Stimulated activated CD8-positive, alpha-beta memory T cell treated with anti-CD3 and anti-CD28 coated beads, Interleukin-12 subunit alpha, Interleukin-12 subunit beta, amount 100 ng/mL, for 1 hour (primary cell): ENCODE results near the gene FEZF1.

ENCODE experiments used
- DNase-seq: peaks from one replicate; pipeline ENCODE4 v3.0.0-alpha.2; 2020; ENCODE audit warnings: low read depth

The FEZF1 gene

DNA sequence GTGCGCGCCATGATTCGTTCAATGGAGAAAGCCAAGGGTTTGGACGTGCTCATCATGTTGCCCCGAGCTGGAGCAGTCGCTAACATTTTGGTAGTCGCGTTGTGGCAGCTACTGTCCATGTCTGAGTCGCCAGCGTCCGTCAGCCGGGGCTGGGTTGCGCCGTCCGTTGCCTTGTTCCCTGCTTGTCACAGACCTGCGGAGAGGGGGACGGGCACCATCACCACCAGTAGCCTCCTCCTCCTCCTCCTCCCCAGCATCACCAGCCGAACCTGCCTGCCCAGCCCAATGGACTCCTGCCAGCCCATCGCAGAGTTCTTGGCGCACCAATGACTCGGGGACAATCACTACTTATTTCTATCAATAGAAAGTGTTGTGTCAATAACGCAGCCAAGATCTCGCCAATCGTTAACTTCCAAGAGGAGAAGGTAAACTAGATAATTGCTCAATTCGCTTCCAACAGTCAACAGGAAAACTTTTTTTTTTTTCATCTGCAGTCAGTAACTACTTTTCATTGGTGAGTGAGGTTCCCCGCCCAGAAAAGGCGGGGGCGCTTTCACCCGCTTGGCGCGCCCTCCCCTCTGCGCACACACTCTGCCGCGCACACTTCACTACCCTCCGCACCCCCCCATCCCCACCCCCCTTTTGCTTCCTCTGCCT is at the start of gene FEZF1:
Gene FEZF1 (minus strand): TSS at position 432 of the 657 bp plus-strand sequence. CDS start 313 bp downstream, at position 119.
- DNase-seq: no peak

DNA sequence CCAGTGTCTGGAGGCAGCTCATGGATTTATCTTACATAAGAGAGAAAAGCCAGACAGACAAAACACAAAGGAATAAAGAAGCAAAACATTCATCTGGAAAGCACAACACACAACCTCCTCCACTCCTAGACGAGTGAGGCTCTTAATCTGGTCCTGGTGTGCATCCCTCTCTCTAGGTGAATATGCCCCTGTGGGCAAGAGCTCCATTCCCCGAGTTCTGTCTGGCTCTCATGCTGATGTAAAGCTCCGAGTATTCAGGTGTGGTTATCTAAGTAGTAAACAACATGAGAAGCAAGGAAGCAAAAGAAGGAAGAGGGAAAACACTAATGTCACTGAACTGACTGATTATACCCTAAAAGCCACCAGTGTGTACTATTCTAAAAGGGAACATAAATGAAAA is 47.9 kb upstream of the FEZF1 start:
- no peak for DNase-seq

DNA sequence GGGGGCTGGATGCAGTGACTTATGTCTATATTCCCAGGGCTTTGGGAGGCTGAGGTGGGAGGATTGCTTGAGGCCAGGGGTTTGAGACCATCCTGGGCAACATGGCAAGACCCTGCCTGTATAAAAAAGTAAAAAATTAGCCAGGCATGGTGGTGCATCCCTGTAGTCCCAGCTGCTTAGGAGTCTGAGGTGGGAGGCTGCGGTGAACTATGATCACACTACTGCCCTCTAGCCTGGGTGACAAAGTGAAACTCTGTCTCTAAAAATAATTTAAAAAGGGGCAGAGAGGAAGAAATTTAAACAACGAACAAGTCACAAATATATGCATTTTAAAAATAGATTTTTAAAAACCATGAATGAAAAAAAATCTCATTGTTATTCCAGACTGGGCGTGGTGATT is 46.2 kb upstream of the FEZF1 start:
- DNase-seq: no peak

DNA sequence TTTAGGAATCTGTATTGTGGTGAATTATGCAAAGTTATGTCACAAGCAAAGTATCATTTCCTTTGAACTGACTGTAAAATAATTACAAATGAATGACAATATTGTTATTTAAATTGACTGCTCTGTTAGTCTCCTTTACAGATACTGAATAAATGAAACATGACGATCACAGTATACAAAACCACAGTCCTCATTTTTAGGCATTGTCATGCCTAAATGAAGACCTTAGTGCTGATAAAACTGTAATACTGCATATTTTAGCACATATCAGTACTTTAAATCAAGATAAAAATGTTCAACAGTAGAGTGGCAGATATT is 39.7 kb upstream of the FEZF1 start:
- DNase-seq: no peak

DNA sequence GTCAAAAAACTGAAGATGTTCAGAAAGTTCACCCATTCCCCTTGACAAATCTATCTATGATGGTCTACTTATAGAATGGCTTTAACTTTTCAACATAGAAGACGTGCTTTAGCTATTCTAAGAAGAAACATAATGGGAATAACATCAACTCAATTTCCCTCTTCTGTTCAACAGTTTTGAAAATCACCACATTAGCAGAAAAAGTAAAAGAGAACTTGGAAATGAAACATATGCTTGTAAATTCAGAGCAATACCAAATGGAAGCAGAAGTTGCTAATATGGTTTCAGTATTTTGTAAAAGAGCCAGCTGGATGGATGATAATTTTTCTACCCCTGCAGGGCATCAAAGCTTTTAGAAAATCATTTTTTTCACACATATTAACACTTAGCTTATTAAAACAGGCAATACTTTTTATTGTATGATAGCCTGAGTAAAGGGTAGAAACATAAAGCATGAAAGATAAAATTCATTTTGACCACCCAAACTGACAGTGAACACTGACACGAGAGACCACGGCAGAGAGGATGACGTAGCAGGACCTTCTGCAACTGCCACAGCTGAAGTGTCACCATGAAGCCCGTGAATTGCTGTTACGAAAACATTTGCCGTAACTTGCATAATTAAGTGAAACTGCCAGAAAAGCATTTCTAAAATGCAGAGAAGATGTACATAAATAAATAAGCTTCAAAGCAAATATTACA is 39.2 kb upstream of the FEZF1 start:
- no peak for DNase-seq

DNA sequence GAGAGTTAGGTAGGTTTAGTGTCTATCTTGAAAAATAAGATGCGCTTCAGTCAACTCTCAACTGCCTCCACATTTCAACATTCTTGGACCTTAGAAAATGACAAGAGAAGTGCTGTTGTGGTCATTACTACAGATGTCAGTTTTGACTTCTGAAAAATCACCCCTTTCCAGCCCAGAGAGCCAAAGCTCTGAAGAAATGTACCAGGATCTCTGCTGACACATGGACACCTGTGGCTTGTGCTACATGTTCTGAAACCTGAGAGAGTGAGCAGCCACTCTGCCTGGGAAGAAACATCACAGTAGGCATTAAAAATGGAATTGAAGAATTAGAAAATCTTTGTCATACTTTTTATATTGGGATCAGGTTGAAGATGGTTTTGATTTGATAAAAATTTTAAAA is 35.9 kb upstream of the FEZF1 start:
- no peak for DNase-seq

DNA sequence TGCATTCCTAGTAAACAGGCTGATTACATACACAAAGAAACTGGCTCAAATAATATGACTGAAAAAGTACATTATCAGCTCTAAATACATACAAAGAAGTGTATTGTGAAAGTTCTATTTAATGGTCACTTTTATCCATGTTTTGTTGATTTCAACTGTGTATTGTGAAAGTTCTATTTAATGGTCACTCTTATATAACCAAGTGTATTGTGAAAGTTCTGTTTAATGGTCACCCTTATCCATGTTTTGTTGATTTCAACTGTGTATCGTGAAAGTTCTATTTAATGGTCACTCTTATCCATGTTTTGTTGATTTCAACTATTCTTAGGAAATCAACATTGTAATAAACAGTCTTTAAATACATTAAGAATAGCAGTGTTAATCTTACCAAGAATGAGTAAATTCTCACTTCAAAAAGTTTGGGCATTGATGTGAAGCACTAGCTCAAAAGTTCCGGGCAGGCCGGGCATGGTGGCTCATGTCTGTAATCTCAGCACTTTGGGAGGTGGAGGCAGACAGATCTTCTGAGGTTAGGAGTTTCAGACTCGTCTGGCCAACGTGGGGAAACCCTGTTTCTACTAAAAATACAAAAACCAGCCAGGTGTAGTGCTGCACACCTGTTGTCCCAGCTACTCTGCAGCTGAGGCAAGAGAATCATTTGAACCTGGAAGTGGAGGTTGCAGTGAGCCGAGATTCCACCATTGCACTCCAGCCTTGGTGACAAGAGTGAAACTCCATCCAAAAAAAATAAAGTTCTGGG is 34.8 kb upstream of the FEZF1 start:
- DNase-seq: no peak

GRCh38 chr7:122337011-122337410 is 32.5 kb upstream of the FEZF1 start:
- DNase-seq: no peak

DNA sequence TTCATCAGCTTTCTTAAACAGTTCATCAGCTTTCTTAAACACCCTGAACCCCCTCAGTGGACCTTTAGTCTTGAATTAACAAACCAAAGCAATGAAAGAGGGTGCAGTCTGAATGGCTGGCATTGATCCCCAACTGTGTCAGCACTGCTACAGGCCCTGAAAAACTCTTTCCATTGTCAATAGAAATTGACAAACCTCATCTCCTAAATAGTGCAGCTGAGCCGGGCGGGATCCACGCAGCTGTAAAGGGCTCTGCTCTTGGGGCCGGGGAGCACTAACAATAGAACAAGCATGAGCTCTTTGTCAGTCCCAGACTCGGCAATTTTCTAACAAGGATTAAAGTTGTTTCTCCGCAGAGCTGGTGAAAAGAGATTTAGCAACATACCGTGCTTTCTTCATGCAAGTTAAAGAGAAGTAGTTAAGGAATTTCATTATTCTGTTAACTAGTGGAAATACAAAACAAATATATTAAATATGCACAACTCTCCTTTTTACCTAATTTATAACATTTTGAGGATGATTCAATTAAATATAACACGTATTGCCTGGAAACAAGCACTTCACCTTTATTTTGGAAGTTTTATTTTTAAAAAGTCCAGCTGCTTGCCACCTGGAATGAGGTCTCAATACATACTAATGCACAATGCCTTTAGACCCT is 24.7 kb upstream of the FEZF1 start:
- DNase-seq: no peak

GRCh38 chr7:122327969-122328368 is 23.4 kb upstream of the FEZF1 start:
- no peak for DNase-seq

DNA sequence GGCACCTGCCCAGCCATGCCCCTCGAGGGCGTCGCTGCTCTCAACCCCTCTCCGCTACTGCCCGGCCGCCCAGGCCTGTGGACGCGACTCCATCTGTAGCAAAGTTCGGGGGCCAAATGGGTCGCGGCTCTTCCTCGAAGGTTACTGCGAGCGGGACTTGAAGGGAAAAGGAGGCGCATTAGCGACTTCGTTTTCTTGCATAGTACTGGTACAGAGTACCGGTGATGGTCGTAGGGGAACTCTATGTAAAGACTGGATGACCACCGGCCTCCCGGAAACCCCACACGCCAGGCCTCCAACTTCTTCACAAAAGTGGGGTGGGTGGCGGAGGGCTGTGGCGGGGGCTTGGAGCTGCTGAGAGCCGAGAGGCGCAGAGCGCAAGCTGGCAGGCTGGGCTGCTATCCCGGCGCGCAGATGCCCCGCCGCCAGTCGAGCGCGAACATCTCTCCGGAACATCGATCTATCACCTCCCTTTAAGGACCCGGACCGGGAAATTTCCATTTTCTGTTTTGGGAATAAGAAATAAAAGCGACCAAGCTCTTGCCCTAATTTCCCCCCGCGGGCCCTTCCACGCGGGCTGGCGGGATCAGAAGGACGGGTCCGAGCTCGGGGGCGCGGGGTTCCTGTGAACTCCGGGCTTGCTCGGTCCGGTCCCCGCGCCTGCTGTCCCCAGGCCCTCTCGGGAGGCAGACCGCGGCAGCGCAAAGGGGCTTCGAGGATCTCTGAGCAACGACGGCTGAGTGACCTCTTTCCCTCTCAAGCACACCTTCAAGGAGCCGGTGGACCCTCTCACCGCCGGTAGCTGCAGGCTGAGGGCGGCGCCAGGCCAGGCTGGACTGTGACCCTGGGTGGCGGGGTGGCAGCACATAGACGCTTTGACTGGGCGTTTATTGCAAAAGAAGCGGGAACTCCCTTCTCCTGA is 12.2 kb upstream of the FEZF1 start:
- no peak for DNase-seq

- no peak for DNase-seq
These were observed 11.2 kb upstream of the FEZF1 start for GRCh38 chr7:122315507-122316466.

DNA sequence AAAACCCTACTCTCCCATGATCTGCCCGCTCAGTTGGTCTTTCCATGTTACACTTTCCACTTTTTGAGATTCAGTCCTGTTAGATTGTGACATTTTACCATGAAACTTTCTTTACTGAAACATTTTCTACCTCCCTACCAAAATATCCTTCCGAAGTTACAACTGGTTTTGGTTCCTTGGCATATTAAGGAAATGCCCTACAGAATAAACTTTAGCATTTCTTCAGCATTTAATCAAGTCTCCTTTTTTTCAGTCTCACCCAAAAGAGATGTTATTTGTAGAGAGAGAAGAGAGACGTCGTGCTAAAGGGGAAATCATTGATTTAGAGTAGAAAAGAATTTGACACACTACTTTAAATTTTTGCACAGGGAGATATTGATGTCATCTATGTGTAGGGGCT is 9.7 kb upstream of the FEZF1 start:
- DNase-seq: no peak

GRCh38 chr7:122312789-122313188 is 8.2 kb upstream of the FEZF1 start:
- DNase-seq: no peak

- no peak for DNase-seq
These were observed 7.3 kb upstream of the FEZF1 start for GRCh38 chr7:122311734-122312450.

- DNase-seq: no peak
These were observed 6.6 kb upstream of the FEZF1 start for GRCh38 chr7:122311050-122311700.

DNA sequence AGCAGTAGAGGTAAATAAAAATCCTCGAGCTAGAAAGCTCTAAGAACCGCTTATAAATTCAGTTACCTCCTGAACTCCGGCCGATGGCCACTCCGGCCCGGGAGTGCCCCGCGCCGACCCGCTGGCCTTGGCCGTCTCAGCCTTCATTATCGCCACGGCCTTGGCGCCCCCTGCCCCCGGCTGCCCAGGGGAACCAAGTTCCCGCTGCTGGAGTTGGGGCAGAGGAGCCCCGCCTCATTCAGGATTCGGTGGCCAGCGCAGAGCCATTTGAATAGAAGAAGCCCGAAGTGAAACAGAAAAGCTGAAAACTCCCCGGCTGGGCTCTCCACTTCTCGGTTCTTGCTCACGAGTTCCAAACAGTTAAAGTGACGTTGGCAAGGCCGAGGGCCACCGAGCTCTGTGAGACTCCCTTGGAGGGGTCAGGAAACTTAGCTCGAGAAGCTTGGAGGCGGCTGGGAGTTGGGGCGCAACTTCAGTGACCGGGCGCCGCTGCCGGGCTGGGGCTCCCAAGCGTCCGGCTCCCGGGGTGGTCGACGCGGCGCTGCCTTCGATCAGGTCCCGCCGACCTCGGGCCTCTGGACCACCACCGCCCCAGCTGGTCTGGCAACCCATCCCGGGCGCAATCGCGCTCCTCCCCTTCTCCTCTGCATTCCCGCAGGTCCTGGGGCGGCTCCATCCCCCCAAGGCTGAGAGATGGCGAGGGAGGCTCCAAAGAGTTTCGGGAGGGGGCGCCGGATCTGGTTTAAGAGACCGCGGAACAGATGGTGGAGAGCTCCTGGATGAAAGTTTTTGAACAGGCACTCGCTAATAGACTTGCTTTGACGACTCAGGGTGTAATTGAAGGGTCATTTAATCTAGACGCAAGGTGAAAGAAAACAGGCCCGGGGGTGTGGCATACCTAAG is 5.8 kb upstream of the FEZF1 start:
- no peak for DNase-seq

DNA sequence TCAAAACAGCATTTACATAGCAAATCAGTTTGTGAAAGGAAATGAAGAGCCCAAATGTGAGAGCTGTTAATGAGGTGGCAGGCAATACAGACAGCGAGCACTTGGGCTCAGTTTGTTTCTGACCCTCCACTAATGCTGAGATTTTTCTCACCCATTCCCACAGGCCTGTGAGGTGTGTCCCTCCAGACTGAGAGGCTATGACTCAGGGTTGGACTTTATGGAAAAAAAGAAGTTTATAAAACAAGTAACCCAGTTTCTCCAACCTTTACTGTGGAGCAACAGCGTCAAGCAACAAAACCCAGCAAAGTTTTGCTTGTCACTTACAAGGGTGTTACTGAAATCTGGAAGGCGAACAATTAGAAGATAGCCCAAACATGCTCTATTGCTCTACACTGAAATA is 4.9 kb upstream of the FEZF1 start:
- DNase-seq: no peak
